K562 (cell line): ENCODE measurements around the gene IRAK3. TPM values are rescaled to one million over a fixed set of nuclear protein-coding genes. Genes with fewer than 3 reads are reported as not detected.

Experiments used
- CCNT2 ChIP-seq: IDR thresholded peaks from 2 replicates; pipeline ENCODE4 v1.6.1; 2011; ENCODE audit warnings: borderline replicate concordance, low read depth, mild to moderate bottlenecking, moderate library complexity, mixed read lengths, low read length; ENCODE audit not compliant: insufficient read length; ENCODE audit errors: extremely low read depth
- CXXC5 ChIP-seq: fragments of 250-450 bp; sonication (Bioruptor Pico); IDR thresholded peaks from 2 replicates; pipeline ENCODE4 v1.8.0; 2022; ENCODE audit warnings: inconsistent platforms, mild to moderate bottlenecking, moderate library complexity
- GATAD2B ChIP-seq: fragments of 450-650 bp; IDR thresholded peaks from 2 replicates; pipeline ENCODE4 v1.6.1; 2017; ENCODE audit warnings: mild to moderate bottlenecking, borderline replicate concordance
- L3MBTL2 ChIP-seq: fragments of 450-650 bp; IDR thresholded peaks from 2 replicates; pipeline ENCODE4 v1.6.1; 2016; ENCODE audit warnings: mild to moderate bottlenecking, moderate library complexity
- NONO ChIP-seq, 2 experiments: fragments of 200-400 bp in 1 of 2; fragments of 450-650 bp in 1 of 2; formaldehyde crosslinking in 1 of 2; IDR thresholded peaks; 2 replicates each; pipeline ENCODE4 v1.6.1; 2017; ENCODE audit warnings: low read depth in 2 of 2, mild to moderate bottlenecking in 2 of 2, moderate library complexity in 2 of 2, low read length in 1 of 2
- NRF1 ChIP-seq, 2 experiments: fragments of 450-650 bp; IDR thresholded peaks in 1 of 2; conservative IDR thresholded peaks in 1 of 2; 2 replicates each; pipeline ENCODE4 v1.6.1; 2014; ENCODE audit warnings: mild to moderate bottlenecking in 2 of 2
- SMAD4 ChIP-seq: fragments of 250-450 bp; sonication (Bioruptor Pico); conservative IDR thresholded peaks from 2 replicates; pipeline ENCODE4 v1.8.0; 2021; ENCODE audit warnings: inconsistent platforms, mild to moderate bottlenecking, moderate library complexity
- ZBTB11 ChIP-seq, 3 experiments: fragments of 200-800 bp in 1 of 3; fragments of 250-450 bp in 1 of 3; fragments of 450-650 bp in 1 of 3; sonication (Bioruptor Pico) in 1 of 3; sonication (Bioruptor generic) in 1 of 3; formaldehyde crosslinking in 1 of 3; IDR thresholded peaks; 2 replicates each; pipeline versions ENCODE4 v1.6.1 to v1.8.0; 2016 to 2022; ENCODE audit warnings: mild to moderate bottlenecking in 2 of 3, missing genetic modification characterization in 2 of 3, missing compliant biosample characterization in 1 of 3, moderate library complexity in 1 of 3
- polyA plus RNA-seq, 8 experiments: library from polyadenylated mRNA; depleted of rRNA in 4 of 8; stranded (reverse) in 5 of 8; unstranded in 3 of 8; fragments of >200 nt; fragmentation: Nextera tagmentation in 2 of 8; fragmentation: Illumina TruSeq in 1 of 8; extraction: Ambion mirVana in 2 of 8; extraction: Trizol in 1 of 8; gene quantifications; 2 replicates each; pipeline versions ENCODE4 v1.2.1 to v1.2.3, GENCODE V29; 2011 to 2014; ENCODE audit warnings: inconsistent platforms in 1 of 8, missing spikeins in 1 of 8
- total RNA-seq, 7 experiments: library from RNA; depleted of rRNA in 6 of 7; stranded (reverse); fragments of >200 nt in 6 of 7; fragmentation: Illumina TruSeq in 2 of 7; extraction: Trizol in 2 of 7; gene quantifications; 2 replicates each; pipeline versions ENCODE4 v1.2.1 to v1.2.3, GENCODE V29; 2011 to 2021; ENCODE audit warnings: low replicate concordance in 1 of 7

Gene IRAK3
- total and polyA plus RNA-seq, 9 of the 15 experiments (the other 6 are each of a cell fraction or from before 2014, with no cell fraction given), result 0.06 to 0.09 (median 0.07) TPM; not detected in 6

DNA sequence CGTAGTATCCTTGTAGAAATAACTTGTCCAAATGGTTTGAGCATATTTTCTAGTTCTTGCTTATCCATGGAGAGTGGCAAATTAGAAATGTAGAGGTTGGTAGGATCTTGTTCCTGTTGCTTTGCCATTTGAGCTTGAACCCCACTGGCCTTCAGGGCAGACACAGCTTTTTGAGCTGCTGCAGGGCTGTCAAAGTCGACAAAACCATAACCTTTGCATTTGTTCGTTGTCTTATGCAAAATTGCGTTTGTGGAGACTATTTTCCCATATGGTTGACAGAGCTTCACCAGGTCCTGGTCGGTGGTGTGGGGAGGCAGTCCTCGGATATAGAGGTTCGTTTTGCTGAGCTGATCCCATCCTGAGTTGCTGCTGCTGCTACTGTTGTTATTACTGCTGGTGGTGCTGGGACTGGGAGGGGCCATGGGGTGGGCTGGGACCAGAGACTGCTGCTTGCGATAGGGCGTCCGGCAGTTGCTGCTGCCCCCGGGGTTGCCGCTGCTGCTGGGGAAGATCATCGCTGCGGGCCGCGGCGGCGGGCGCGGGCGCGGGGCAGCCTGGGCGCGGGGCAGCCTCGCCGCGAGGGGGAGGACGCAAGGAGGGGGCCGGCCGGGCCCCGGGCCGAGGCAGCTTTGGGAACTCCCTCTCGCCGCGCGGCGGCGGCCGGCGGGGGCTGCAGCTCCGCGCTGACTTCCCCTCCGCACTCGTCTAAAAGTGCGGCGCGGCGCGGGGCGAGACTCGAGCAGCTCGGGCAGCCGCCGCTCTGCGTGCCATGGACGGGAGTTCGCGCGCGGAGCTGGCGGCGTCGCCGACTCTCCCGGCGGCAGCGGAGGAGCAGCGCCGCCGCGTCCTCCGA lies 46.0 kb downstream of the IRAK3 start (continued):
- TF ChIP-seq ZBTB11 (CRISPR knock-in tag; IDR thresholded peaks at IDR 0.05) (peak in 1 of 3 experiments; percentile 51; a peak in 1 of 6 replicates), NRF1 (conservative IDR thresholded peaks at IDR 0.05 in 1 of 2, IDR thresholded peaks at IDR 0.05 in 1 of 2) (peak; percentile 14 to 34; a peak in 2 of 4 replicates), GATAD2B (peak; percentile 35; the same call in 1 of the 2 replicates), SMAD4 (peak; percentile 36; the same call in 1 of the 2 replicates), L3MBTL2 (peak; percentile 65), CXXC5 (peak; percentile 64), NONO (IDR thresholded peaks at IDR 0.05; ENCODE audit: low read depth in 2 of 2, low read length in 1 of 2) (peak in 1 of 2 experiments; percentile 41; a peak in 1 of 4 replicates), CCNT2 (peak; percentile 20)
- TF ChIP-seq, all 486 proteins: peak for 19; not testable (repeated sequence) for 467
